IMR-90 (cell line): ENCODE measurements around the gene MAN1C1. TPM values are rescaled to one million over a fixed set of nuclear protein-coding genes. Genes with fewer than 3 reads are reported as not detected.

Source experiments
- ATAC-seq: fragments of 200-7000 bp; cut with Tn5 transposase; 2 replicates; pipeline ENCODE4 v1.9.1; 2020; ENCODE audit warnings: low read depth, mild to moderate bottlenecking, moderate library complexity
- BruUV-seq: library from RNA; stranded (reverse); fragments of 400-500 nt; replicated peaks from 2 replicates; lab custom pipeline; 2021; lab: Mats Ljungman, UMichigan
- CTCF ChIA-PET: fragments of 300-600 bp; formaldehyde crosslinking; extraction: SDS; loops from one replicate; lab custom pipeline; 2021; ENCODE audit warnings: antibody characterized with exemption; lab: Yijun Ruan, JAX
- POLR2A ChIA-PET: fragments of 300-600 bp; sonication (Branson Sonifier 250); formaldehyde crosslinking; loops from one replicate; lab custom pipeline; 2022; ENCODE audit warnings: antibody characterized with exemption; ENCODE audit not compliant: unreplicated experiment; lab: Charles Lee
- DNase-seq: peaks from one replicate; pipeline ENCODE4 v3.0.0; 2013
- H2AFZ ChIP-seq: replicated peaks from 2 replicates; pipeline ENCODE3; 2013; ENCODE audit warnings: low read length, mild to moderate bottlenecking; ENCODE audit not compliant: poor library complexity
- H2AK5ac ChIP-seq: 2 replicates; pipeline ENCODE4 v1.6.1; 2013; ENCODE audit warnings: low read depth, low read length, inconsistent platforms
- H2AK9ac ChIP-seq: replicated peaks from 2 replicates; pipeline ENCODE3; 2013; ENCODE audit warnings: mild to moderate bottlenecking, low read depth, low read length, moderate library complexity; ENCODE audit not compliant: poor library complexity
- H2BK120ac ChIP-seq: 2 replicates; pipeline ENCODE4 v1.6.1; 2013; ENCODE audit warnings: low read depth, low read length, inconsistent platforms
- H2BK15ac ChIP-seq: 3 replicates; pipeline ENCODE4 v1.6.1; 2013; ENCODE audit warnings: low read depth, low read length, inconsistent platforms
- H2BK20ac ChIP-seq: 2 replicates; pipeline ENCODE4 v1.6.1; 2013; ENCODE audit warnings: low read depth, mild to moderate bottlenecking, inconsistent platforms, low read length, moderate library complexity
- H2BK5ac ChIP-seq: 2 replicates; pipeline ENCODE4 v1.6.1; 2013; ENCODE audit warnings: mild to moderate bottlenecking, low read depth, low read length, inconsistent platforms; ENCODE audit not compliant: poor library complexity, severe bottlenecking
- H3K14ac ChIP-seq: replicated peaks from 2 replicates; pipeline ENCODE4 v1.6.1; 2013; ENCODE audit warnings: low read depth, low read length, inconsistent platforms
- H3K18ac ChIP-seq: 2 replicates; pipeline ENCODE4 v1.6.1; 2013; ENCODE audit warnings: low read depth, low read length, control low read depth
- H3K23ac ChIP-seq: 2 replicates; pipeline ENCODE4 v1.6.1; 2013; ENCODE audit warnings: low read depth, low read length, inconsistent platforms
- H3K27ac ChIP-seq: 2 replicates; pipeline ENCODE4 v1.5.1; 2013; ENCODE audit warnings: mild to moderate bottlenecking, control low read depth, low read length; ENCODE audit not compliant: insufficient read depth
- H3K27me3 ChIP-seq: 2 replicates; pipeline ENCODE4 v1.6.1; 2013; ENCODE audit warnings: low read length; ENCODE audit not compliant: control insufficient read depth, insufficient read depth
- H3K36me3 ChIP-seq: 2 replicates; pipeline ENCODE4 v1.6.1; 2013; ENCODE audit warnings: low read length, mixed read lengths; ENCODE audit not compliant: control insufficient read depth, insufficient read depth
- H3K4ac ChIP-seq: 2 replicates; pipeline ENCODE4 v1.6.1; 2013; ENCODE audit warnings: low read depth, low read length, inconsistent platforms
- H3K4me1 ChIP-seq: 2 replicates; pipeline ENCODE4 v1.6.1; 2013; ENCODE audit warnings: low read length, mixed read lengths; ENCODE audit not compliant: control insufficient read depth, insufficient read depth
- H3K4me2 ChIP-seq: 2 replicates; pipeline ENCODE4 v1.6.1; 2013; ENCODE audit warnings: low read depth, mild to moderate bottlenecking, control low read depth, low read length, moderate library complexity
- H3K4me3 ChIP-seq: 2 replicates; pipeline ENCODE4 v1.5.1; 2013; ENCODE audit warnings: low read depth, mild to moderate bottlenecking, control low read depth, low read length, moderate library complexity; ENCODE audit not compliant: insufficient read depth
- H3K56ac ChIP-seq: 2 replicates; pipeline ENCODE4 v1.6.1; 2013; ENCODE audit warnings: low read length, inconsistent platforms; ENCODE audit not compliant: insufficient read depth; ENCODE audit errors: extremely low read depth
- H3K79me1 ChIP-seq, 2 experiments: 2 replicates each; pipeline ENCODE4 v1.6.1; 2013; ENCODE audit warnings: low read length in 2 of 2, inconsistent platforms in 1 of 2, low read depth in 1 of 2
- H3K9ac ChIP-seq: 2 replicates; pipeline ENCODE4 v1.6.1; 2013; ENCODE audit warnings: low read depth, low read length, control low read depth
- H3K9me1 ChIP-seq: 2 replicates; pipeline ENCODE4 v1.6.1; 2013; ENCODE audit warnings: low read length, inconsistent platforms; ENCODE audit not compliant: insufficient read depth
- H3K9me3 ChIP-seq: 2 replicates; pipeline ENCODE4 v1.6.1; 2013; ENCODE audit warnings: low read length; ENCODE audit not compliant: control insufficient read depth, insufficient read depth
- H4K20me1 ChIP-seq: 2 replicates; pipeline ENCODE4 v1.6.1; 2013; ENCODE audit warnings: low read length, inconsistent platforms; ENCODE audit not compliant: insufficient read depth
- H4K5ac ChIP-seq: 2 replicates; pipeline ENCODE4 v1.6.1; 2013; ENCODE audit warnings: mild to moderate bottlenecking, low read depth, low read length, control low read depth
- H4K8ac ChIP-seq, 2 experiments: 2 replicates each; pipeline ENCODE4 v1.6.1; 2013; ENCODE audit warnings: low read depth in 2 of 2, low read length in 2 of 2, control low read depth in 1 of 2, inconsistent platforms in 1 of 2
- H4K91ac ChIP-seq: 2 replicates; pipeline ENCODE4 v1.6.1; 2013; ENCODE audit warnings: low read depth, low read length, inconsistent platforms; ENCODE audit not compliant: insufficient read depth
- CEBPB ChIP-seq: IDR thresholded peaks from 2 replicates; pipeline ENCODE4 v1.6.1; 2012; ENCODE audit warnings: low read depth, low read length, improper control_type of control experiment
- CHD1 ChIP-seq: IDR thresholded peaks from 2 replicates; pipeline ENCODE4 v1.6.1; 2012; ENCODE audit warnings: low read depth, low read length, improper control_type of control experiment
- ELK1 ChIP-seq: fragments of 150-350 bp; IDR thresholded peaks from 2 replicates; pipeline ENCODE4 v1.6.1; 2016; ENCODE audit warnings: low read depth, mild to moderate bottlenecking, low read length, moderate library complexity, borderline replicate concordance
- FOS ChIP-seq: fragments of 150-350 bp; IDR thresholded peaks from 2 replicates; pipeline ENCODE4 v1.6.1; 2016; ENCODE audit warnings: low read depth, low read length
- MXI1 ChIP-seq: IDR thresholded peaks from 2 replicates; pipeline ENCODE4 v1.6.1; 2012; ENCODE audit warnings: low read depth, mild to moderate bottlenecking, low read length, moderate library complexity, borderline replicate concordance
- NFE2L2 ChIP-seq: fragments of 150-350 bp; IDR thresholded peaks from 2 replicates; pipeline ENCODE4 v1.6.1; 2016; ENCODE audit warnings: low read depth, mild to moderate bottlenecking, low read length
- RAD21 ChIP-seq: IDR thresholded peaks from 2 replicates; pipeline ENCODE4 v1.6.1; 2012; ENCODE audit warnings: low read length, improper control_type of control experiment
- RFX5 ChIP-seq: IDR thresholded peaks from 2 replicates; pipeline ENCODE4 v1.8.0; 2012; ENCODE audit warnings: low read depth, mild to moderate bottlenecking, low read length, moderate library complexity
- SMC3 ChIP-seq: fragments of 150-350 bp; IDR thresholded peaks from 2 replicates; pipeline ENCODE4 v1.6.1; 2016; ENCODE audit warnings: low read depth, mild to moderate bottlenecking, antibody characterized with exemption, low read length, moderate library complexity
- WGBS, 2 experiments: methylation state at CpG; one replicate each; pipeline versions ENCODE4 v1.1.5 to v1.1.7; 2013; ENCODE audit warnings: missing lambda C conversion rate in 2 of 2; ENCODE audit not compliant: insufficient read length in 1 of 2; ENCODE audit errors: extremely low coverage in 2 of 2; 5-methylcytosine and 5-hydroxymethylcytosine counted together
- dilution Hi-C: fragments of 300-500 bp; cut with HindIII; formaldehyde crosslinking; loops from one replicate; pipeline ENCODE4 v1.14.3; 2018; ENCODE audit warnings: low sequenced_read_pairs; ENCODE audit not compliant: unreplicated experiment
- in situ Hi-C: fragments of 300-500 bp; cut with MboI; formaldehyde crosslinking; loops from 3 replicates; pipeline ENCODE4 v1.14.3; 2019; ENCODE audit warnings: low sequenced_read_pairs, inconsistent platforms, mixed read lengths
- intact Hi-C: fragments of 100-400 bp; cut with micrococcal nuclease; formaldehyde crosslinking; loops from 2 replicates; pipeline ENCODE4 v1.10.0; 2022
- polyA plus RNA-seq, 3 experiments: library from polyadenylated mRNA; depleted of rRNA; stranded (reverse); fragments of >200 nt; gene quantifications; 2 replicates each; pipeline ENCODE4 v1.2.3, GENCODE V29; 2012; ENCODE audit warnings: low replicate concordance in 1 of 3
- total RNA-seq: library from RNA; depleted of rRNA; stranded (reverse); fragments of >200 nt; gene quantifications from 2 replicates; pipeline ENCODE4 v1.2.3, GENCODE V29; 2012
- TF ChIP-seq, protein P1 (sequence below): fragments of 150-350 bp; IDR thresholded peaks from 2 replicates; pipeline ENCODE4 v1.6.1; 2017; ENCODE audit warnings: mild to moderate bottlenecking, antibody characterized with exemption, low read length, low read depth
- TF ChIP-seq, protein P2 (sequence below): conservative IDR thresholded peaks from 2 replicates; pipeline ENCODE4 v1.5.1; 2012; ENCODE audit warnings: mild to moderate bottlenecking, low read depth, low read length, improper control_type of control experiment

MAN1C1 gene
- total and polyA plus RNA-seq, 2 of the 4 experiments (the other 2 are of a cell fraction): 3.2 to 11.3 TPM

DNA sequence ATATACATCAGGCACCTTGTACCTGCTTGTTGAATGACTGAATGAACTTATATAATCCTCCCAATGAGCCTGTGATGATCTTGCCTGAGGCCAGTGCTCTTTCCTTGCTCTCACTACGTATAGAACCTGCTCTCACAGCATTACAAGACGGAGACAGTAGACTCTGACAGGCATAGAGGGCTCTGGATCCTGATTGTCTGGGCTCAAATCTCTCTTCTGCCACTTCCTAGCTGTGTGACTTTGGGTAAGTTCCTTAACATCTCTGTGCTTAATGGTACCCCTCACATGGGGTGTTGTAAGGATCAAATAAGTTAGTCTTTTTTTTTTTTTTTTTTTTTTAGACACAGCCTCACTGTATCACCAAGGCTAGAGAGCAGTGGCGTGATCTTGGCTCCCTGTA is 4.2 kb upstream of the MAN1C1 start:
- POLR2A ChIA-PET: no interaction called here

More for the DNA sequence above, 4.2 kb upstream of the MAN1C1 start:
- Histone ChIP-seq H2AK5ac (no peak overlapping the region), H3K14ac (no peak overlapping the region), H3K9ac (no peak overlapping the region), H4K5ac (no peak overlapping the region), H4K91ac (no peak overlapping the region), H2BK120ac (no peak overlapping the region), H2BK5ac (no peak overlapping the region), H3K36me3 (no peaks in the 10 kb centered on the region), H2BK20ac (no peak overlapping the region; the same call in 1 of the 2 replicates), H4K20me1 (no peaks in the 10 kb centered on the region), H3K23ac (no peak overlapping the region), H3K4me2 (no peak overlapping the region), H3K18ac (no peak overlapping the region), H3K4me3 (no peak overlapping the region), H3K9me1 (no peaks in the 10 kb centered on the region), H3K4ac (no peak overlapping the region), H3K27me3 (peaks cover 26% of the 10 kb centered on the region), H4K8ac (no peak overlapping the region), H3K4me1 (peaks cover 3% of the 10 kb centered on the region; the same call in 1 of the 2 replicates), H3K79me1 (no peaks in the 10 kb centered on the region), H2AFZ (no peak overlapping the region), H2AK9ac (no peak overlapping the region), H3K9me3 (no peaks in the 10 kb centered on the region), H2BK15ac (no peak overlapping the region), H3K27ac (no peak overlapping the region), H3K56ac (no peak overlapping the region)
- no CpG with 5 or more reads among the region's 3 CpGs for WGBS, 2 experiments
- no peak for TF ChIP-seq ELK1
- TF ChIP-seq, protein P1, sequence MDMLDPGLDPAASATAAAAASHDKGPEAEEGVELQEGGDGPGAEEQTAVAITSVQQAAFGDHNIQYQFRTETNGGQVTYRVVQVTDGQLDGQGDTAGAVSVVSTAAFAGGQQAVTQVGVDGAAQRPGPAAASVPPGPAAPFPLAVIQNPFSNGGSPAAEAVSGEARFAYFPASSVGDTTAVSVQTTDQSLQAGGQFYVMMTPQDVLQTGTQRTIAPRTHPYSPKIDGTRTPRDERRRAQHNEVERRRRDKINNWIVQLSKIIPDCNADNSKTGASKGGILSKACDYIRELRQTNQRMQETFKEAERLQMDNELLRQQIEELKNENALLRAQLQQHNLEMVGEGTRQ: no peak
- no peak for TF ChIP-seq FOS
- TF ChIP-seq CEBPB: no peak
- no peak for TF ChIP-seq CHD1
- TF ChIP-seq RFX5: no peak
- no peak for TF ChIP-seq NFE2L2
- TF ChIP-seq SMC3: no peak
- TF ChIP-seq RAD21: no peak
- no peak for TF ChIP-seq MXI1
- TF ChIP-seq, protein P2, sequence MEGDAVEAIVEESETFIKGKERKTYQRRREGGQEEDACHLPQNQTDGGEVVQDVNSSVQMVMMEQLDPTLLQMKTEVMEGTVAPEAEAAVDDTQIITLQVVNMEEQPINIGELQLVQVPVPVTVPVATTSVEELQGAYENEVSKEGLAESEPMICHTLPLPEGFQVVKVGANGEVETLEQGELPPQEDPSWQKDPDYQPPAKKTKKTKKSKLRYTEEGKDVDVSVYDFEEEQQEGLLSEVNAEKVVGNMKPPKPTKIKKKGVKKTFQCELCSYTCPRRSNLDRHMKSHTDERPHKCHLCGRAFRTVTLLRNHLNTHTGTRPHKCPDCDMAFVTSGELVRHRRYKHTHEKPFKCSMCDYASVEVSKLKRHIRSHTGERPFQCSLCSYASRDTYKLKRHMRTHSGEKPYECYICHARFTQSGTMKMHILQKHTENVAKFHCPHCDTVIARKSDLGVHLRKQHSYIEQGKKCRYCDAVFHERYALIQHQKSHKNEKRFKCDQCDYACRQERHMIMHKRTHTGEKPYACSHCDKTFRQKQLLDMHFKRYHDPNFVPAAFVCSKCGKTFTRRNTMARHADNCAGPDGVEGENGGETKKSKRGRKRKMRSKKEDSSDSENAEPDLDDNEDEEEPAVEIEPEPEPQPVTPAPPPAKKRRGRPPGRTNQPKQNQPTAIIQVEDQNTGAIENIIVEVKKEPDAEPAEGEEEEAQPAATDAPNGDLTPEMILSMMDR: no peak
- intact Hi-C loops: no loop called here
- no TSS peak for BruUV-seq
- DNase-seq (no peak), ATAC-seq (no peak)
- dilution Hi-C loops: no loop called here
- in situ Hi-C loops: loop anchor here (5.0 kb wide), 1 partner anchor 180 kb away; no protein-coding TSS in a partner anchor
- CTCF ChIA-PET: no interaction called here
